NCI-H1694 (cell line): ENCODE results near the gene KRT33A.
"Not testable (repeated sequence)": the region's sequence is repeated elsewhere in the genome, so short reads cannot be mapped to it uniquely, and the experiment has no call there.

ENCODE experiments used
- DNase-seq: peaks from one replicate; lab custom pipeline; 2025; lab: John Stamatoyannopoulos, UW

The KRT33A gene

DNA sequence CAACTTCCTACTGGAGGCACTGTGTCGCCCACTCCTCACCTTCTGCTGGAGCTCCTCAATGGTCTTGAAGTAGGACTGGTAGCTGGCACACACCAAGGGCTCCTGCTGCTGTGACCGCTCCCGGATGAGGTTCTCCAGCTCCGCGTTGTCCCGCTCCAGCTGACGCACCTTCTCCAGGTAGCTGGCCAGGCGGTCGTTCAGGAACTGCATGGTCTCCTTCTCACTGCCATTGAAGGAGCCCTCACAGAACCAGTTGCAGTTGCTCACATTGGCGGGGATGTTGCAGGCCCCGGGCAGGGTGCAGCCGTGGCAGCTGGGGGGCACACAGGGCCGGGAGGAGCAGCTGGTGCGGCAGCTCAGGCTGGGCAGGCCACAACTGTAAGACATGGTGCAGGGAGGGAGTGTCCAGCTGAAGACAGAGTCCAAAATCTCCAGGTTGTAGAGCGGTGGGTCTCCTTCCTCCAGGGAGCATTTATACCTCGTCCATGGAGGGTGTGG, at the start of gene KRT33A:
Gene KRT33A, minus strand, starts transcription at position 448 of the 498 bp plus-strand sequence. Its CDS starts 61 bp downstream, at position 387.
- DNase-seq = not testable (repeated sequence)

DNA sequence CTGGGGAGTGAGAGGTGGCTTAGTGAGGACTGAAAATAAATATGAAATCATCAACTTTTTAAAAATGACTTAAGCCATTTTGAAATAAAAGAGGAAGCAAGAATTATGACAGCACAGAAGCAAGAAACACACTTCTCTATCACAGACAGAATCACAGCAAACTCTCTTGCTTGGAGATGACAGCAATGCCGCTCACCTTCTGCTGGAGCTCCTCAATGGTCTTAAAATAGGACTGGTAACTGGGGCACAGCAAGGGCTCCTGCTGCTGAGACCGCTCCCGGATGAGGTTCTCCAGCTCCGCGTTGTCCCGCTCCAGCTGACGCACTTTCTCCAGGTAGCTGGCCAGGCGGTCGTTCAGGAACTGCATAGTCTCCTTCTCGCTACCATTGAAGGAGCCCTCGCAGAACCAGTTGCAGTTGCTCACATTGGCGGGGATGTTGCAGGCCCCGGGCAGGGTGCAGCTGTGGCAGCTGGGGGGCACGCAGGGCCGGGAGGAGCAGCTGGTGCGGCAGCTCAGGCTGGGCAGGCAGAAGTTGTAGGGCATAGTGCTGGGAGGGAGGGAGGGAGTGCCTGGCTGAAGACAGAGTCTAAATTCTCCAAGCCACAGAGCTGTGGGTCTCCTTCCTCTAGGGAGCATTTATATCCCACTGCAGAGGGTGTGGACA, 46.5 kb upstream of the KRT33A start, which contains the start of gene KRT31:
Gene KRT31, minus strand, starts transcription at position 613 of the 665 bp plus-strand sequence. Its CDS starts 69 bp downstream, at position 544.
- DNase-seq = no peak

GRCh38 chr17:41396340-41396739, 45.7 kb upstream of the KRT33A start:
- no peak for DNase-seq

DNA sequence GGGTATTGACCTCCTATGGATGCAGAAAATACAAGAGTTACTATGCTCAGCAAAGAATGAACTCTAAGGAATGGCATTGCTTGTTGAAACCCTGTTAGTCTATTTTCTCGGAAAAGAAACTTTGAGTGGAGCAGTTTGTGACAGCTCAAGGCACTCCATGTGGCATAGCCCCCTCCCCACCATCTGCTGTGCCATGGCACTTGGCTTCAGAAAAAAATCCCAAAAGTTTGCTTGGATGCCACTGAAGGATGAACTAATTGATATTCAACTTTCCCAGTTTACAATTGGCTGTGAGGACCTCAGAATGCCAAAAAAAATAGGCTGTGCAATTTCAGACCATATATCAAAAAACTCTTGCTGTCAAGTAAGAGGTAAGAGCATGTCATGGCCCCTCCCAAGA, 45.0 kb upstream of the KRT33A start:
- DNase-seq = no peak

GRCh38 chr17:41395044-41395443, 44.4 kb upstream of the KRT33A start:
- DNase-seq = not testable (repeated sequence)

GRCh38 chr17:41394254-41394996, 43.8 kb upstream of the KRT33A start:
- no peak for DNase-seq

DNA sequence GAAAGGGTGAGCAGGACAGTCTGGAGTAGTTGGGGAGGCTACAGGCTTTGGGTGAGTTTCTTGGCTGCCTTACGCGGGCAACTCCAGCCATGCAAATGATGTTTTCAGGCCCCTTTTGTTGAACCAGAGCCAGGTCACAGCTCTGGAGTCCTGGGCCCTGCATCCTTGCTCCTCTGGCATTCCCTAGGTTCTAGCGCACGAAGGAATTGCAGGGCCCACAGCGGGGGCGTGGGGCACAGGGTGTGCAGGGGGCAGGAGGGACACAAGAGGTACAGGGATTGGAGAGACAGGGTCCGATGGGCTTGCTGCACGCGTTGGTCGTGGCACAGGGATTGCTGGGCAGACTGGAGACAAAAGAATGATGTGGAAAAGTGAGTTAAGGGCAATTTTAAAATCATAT, 43.2 kb upstream of the KRT33A start:
- DNase-seq = no peak

- DNase-seq = no peak
Measured at GRCh38 chr17:41393294-41393693, 42.7 kb upstream of the KRT33A start.

GRCh38 chr17:41392278-41392677, 41.6 kb upstream of the KRT33A start:
- DNase-seq = no peak

GRCh38 chr17:41391535-41391934, 40.9 kb upstream of the KRT33A start:
- no peak for DNase-seq

DNA sequence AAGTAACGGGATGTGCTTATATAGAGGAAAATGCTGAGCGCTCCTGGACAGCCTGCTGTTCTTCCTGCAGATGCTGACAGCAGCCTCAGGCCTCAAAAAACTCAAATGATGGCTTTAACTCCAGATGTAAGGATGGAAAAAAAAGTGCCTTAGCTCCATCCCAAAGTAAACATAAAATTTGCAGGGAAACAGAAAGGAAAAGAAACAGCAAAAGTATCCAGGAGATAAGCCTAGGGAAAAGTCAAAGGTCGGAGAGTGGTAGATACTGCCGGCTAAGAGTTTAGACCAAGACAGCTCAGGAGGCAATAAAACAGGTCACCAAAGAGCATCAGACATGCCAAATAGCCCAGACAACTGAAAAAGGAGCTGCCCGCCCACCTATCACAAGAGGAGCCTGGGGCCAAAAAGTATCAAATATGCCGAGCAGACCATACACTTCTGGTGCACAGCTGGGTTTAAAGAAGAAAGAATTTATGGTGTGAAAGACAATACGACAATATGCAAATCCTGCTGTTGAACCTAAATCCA, 39.8 kb upstream of the KRT33A start:
- DNase-seq = no peak

DNA sequence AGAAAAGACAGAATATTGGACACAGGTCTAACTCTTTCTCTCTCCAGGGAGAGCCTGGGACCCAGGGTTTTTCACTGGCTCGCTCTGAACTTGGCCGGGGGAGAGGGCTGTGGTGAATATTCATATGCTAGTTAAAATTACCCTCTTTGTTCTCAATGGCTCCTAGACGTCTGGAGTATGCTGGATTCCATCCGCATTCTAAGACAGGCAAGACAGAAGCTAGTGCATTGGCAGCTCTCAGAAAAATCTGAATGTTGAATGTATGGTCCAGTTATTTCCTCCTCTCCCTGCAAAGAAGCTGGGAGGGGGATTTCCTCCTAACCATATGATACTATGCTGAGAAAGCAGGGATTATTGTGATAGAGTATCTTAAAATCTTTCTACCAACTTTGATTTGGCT, 37.0 kb upstream of the KRT33A start:
- no peak for DNase-seq

GRCh38 chr17:41386227-41386626, 35.6 kb upstream of the KRT33A start:
- DNase-seq = no peak

DNA sequence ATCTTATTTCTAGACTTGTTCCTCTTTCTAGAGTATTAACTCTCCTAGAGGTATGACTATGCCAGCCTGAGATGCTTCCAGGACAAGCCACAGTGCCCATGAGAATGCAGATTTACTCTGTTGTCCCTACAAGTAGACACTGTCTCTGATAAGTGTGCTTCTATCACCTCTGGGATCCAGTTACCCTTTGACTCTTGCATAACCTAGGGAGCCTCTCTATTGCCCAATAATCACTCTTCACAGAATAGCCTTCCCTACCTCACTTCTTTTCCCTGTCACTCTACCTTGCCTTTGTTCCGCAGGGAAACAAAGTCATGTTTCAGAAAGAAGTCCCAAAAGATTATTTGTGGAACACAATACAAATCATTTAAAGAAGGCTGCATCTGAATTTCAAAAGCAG, 33.1 kb upstream of the KRT33A start:
- no peak for DNase-seq

DNA sequence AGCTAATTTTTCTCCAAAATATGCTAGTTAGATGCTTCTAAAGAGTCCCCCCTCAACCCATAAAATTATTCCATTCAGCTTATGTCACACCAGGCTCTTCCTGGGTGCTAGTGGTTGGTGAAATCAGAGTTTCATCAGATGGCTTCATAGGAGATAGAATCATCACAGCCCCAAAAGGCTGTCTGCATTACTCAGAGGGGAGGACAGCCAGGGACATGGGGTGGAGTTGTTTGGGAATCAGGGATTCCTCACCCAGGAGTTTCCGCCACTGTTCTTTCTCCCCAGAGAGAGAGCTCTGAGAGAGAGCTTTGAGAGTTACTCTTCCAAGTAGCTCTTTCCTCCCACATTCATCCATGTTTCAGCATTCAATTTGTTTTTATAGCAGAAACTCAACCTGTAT, 31.8 kb upstream of the KRT33A start:
- DNase-seq = no peak

GRCh38 chr17:41381943-41382342, 31.3 kb upstream of the KRT33A start, which contains the start of gene KRT34:
KRT34 (minus strand) TSS chr17:41382306; CDS start chr17:41382246, 60 bp downstream.
- not testable (repeated sequence) for DNase-seq

DNA sequence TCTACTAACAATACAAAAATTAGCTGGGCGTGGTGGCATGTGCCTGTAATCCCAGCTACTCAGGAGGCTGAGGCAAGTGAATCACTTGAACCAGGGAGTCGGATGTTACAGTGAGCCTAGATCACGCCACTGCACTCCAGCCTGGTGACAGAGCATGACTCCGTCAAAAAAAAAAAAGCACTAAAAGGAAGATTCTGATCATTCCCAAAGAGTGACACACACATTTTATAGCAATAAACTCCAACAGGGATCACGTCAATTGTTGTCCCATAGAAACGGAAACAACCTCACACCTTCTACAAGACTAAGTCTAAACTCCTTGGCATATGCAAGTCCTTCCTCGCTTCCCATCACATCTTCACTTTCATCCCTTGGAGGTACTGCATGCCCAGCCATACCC, 29.5 kb upstream of the KRT33A start:
- not testable (repeated sequence) for DNase-seq

DNA sequence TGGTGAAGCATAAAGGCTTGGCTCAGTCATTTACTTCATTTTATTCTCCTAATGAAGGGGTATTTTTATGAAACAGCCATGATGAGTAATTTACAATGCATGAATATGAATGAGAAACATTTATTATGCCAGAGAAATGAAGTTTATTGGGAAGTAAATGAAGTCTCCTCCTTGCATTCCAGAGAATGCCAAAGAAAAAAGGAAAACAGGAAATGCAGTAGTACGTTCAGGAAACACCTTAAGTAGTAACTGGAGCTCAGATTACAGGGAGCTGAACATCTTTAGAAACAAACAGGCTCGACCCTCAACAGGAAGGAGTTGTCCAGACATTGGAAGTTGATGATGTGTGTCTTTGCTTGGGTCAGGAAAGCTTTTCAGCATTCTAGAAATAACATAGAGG, 26.9 kb upstream of the KRT33A start:
- no peak for DNase-seq

DNA sequence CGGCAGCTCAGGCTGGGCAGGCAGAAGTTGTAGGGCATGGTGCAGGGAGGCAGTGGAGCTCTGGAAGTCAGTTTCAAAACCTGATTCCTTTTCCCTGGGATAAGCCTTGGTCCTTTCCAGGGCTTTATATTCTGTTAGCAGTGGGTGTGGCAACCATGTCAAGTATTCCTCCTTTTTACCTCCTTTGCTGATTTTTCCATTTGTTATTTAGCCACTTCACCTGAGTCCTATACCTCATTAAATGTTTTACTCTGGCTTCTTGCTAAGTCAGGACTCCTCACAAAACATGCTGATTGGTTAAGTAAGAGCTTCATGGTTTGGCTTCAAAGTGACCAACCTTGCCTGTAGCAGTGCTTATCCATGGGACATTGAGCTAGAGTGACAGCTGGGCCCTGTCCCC, 19.1 kb upstream of the KRT33A start, which contains the start of gene KRT33B:
Gene KRT33B, minus strand, starts transcription at position 101 of the 400 bp plus-strand sequence. Its CDS starts 63 bp downstream, at position 38.
- no peak for DNase-seq

DNA sequence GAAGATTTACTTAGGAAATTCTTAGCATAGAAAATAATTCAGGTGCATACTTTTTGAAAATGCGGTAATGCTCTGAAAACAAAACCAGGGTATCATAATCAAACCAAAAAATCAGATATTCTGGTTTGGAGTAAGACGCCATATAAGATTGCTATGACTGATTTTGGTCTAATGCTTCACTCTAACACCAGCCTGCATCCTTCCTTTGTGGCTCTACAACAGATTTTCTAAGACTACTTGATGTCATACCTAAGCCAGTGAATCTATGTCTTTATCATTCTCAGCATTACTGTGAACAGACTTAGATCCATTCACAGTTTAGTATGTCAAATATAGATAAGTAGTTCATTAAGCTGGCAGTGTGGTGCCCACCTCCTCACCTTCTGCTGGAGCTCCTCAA, 18.4 kb upstream of the KRT33A start:
- no peak for DNase-seq

DNA sequence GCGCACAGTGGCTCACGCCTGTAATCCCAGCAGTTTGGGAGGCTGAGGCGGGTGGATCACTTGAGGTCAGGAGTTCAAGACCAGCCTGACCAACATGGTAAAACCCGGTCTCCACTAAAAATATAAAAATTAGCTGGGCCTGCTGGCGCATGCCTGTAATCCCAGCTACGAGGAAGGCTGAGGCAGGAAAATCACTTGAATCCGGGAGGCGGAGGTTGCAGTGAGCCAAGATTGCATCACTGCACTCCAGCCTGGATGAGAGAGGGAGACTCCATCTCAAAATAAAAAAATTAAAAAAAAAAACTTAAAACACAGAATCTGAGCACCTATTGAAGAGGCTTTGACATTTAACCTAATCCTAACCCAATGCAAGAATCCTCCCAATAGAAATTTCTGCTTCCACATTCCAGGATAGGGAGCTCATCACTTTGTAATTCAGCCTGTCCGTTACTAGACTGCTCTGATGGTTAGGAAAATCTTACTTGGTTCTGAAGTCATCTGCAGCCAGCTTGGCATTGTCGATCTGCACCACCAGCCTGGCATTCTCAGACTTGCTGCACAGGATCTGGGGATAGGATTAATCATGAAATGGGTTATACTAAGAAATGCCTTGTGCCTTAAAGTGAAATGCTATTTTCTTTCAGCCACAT, 16.9 kb upstream of the KRT33A start:
- no peak for DNase-seq

DNA sequence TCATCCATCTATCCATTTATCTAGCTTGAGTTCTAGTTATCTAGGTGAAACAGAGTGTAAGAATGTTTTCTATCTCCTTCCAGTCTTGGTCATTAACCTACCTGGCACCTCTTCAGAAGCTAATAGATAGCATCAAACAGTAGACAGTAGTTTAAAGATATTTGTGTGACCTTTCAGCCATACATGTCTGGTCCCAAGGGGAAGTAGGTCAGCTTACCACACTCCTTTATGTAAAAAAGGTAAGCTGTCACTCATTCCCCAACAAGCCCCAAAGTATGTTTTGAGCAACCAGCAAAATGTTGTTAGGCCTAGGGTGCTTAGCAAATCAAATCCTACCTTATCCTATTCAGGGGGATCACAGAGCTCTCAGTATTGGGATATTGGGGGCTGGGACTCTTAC, 15.4 kb upstream of the KRT33A start:
- no peak for DNase-seq
